ENCODE results near the gene CLIC2.

GRCh38 chrX:155313766-155314165, 20.6 kb downstream of the CLIC2 start:
- TF ChIP-seq ZNF274 (IDR thresholded peaks at IDR 0.05; ENCODE audit: low read depth, low read length) (no peak), YY1 (IDR thresholded peaks at IDR 0.05; ENCODE audit: insufficient read depth, insufficient read length) (no peak)
